Pancreas (tissue), 10 donors: ENCODE results near the gene MEX3A. TPM values are rescaled to one million over a fixed set of nuclear protein-coding genes. Genes with fewer than 3 reads are reported as not detected.
A peak's percentile ranks its signal among the peaks of the same experiment; 100 is the strongest.

Source experiments
- ATAC-seq, 4 donors: fragments of 200-7000 bp; cut with Tn5 transposase; one replicate each; pipeline versions ENCODE4 v1.8.0 to v1.9.1; 2020; ENCODE audit warnings: mild to moderate bottlenecking in 4 of 4, moderate library complexity in 4 of 4
- DNase-seq, 6 donors: peaks; one replicate each; pipeline ENCODE4 v3.0.0-alpha.2; 2020
- FAIRE-seq: peaks from 2 replicates; lab custom pipeline; 2012; peaks lifted over from hg19 to GRCh38; lab: Jason Lieb, UNC
- H3K27ac ChIP-seq, 4 donors: fragments of 200-600 bp; sonication (generic); 1 replicate in 3 of 4; 2 replicates in 1 of 4; pipeline versions ENCODE4 v1.5.0 to v1.8.0; 2020
- H3K27me3 ChIP-seq, 4 donors: fragments of 200-600 bp; one replicate each; pipeline ENCODE4 v1.8.0; 2021
- H3K36me3 ChIP-seq, 3 donors: fragments of 200-600 bp; sonication (generic) in 1 of 3; one replicate each; pipeline versions ENCODE4 v1.5.0 to v1.8.0; 2020 to 2021
- H3K4me1 ChIP-seq, 3 donors: fragments of 200-600 bp; one replicate each; pipeline ENCODE4 v1.8.0; 2021
- H3K4me3 ChIP-seq, 4 donors: fragments of 200-600 bp; sonication (generic) in 2 of 4; one replicate each; pipeline versions ENCODE4 v1.5.0 to v1.8.0; 2020 to 2021
- H3K9me3 ChIP-seq, 4 donors: fragments of 200-600 bp; one replicate each; pipeline ENCODE4 v1.8.0; 2021
- WGBS, 2 donors: extraction: QIAGEN DNeasy Blood & Tissue Kit; methylation state at CpG; one replicate each; pipeline ENCODE4 v1.1.7; 2013; 5-methylcytosine and 5-hydroxymethylcytosine counted together
- intact Hi-C, 3 donors: fragments of 100-400 bp; cut with DNase I; formaldehyde crosslinking; loops; one replicate each; pipeline versions ENCODE4 v1.11.1 to v1.14.2; 2022
- polyA plus RNA-seq, 2 donors: library from polyadenylated mRNA; stranded (reverse); fragments of 200-250 nt; gene quantifications; one replicate each; pipeline ENCODE4 v1.2.3, GENCODE V29; 2013
- total RNA-seq, 6 donors: library from RNA; stranded (reverse); fragmentation: NEBNext Ultra II Directional in 4 of 6; extraction: Animal tissue kit (Norgen Biotek cat#: 25700) in 4 of 6; gene quantifications; one replicate each; pipeline versions ENCODE4 v1.2.1 to v1.2.4, GENCODE V29; 2021 to 2023
- TF ChIP-seq, protein P1 (sequence below), 4 donors: fragments of 200-600 bp; sonication (generic) in 3 of 4; IDR thresholded peaks; one replicate each; pipeline versions ENCODE4 v1.5.0 to v1.8.0; 2021; ENCODE audit warnings: antibody characterized with exemption in 4 of 4
- donor health status: healthy with polysubstance abuse.
- donor health status: DM: no; HTN: no; CAD: no; lungs with moderate emphysema.
- donor health status: DM: no; HTN: no; CAD: no.
- donor health status: control.
- donor health status: control.
- donor health status: Bipolar disorder and iron deficiency.
- donor health status: DM: yes; HTN: yes; CAD: no.
- donor health status: DM: no; HTN: no; CAD: no.
- donor health status: DM: no; HTN: no; CAD: no.
- donor health status: DM: yes; HTN: yes; CAD: no.

Gene MEX3A
- total and polyA plus RNA-seq, 8 donors, result 0.12 to 3.1 (median 0.65) TPM

DNA sequence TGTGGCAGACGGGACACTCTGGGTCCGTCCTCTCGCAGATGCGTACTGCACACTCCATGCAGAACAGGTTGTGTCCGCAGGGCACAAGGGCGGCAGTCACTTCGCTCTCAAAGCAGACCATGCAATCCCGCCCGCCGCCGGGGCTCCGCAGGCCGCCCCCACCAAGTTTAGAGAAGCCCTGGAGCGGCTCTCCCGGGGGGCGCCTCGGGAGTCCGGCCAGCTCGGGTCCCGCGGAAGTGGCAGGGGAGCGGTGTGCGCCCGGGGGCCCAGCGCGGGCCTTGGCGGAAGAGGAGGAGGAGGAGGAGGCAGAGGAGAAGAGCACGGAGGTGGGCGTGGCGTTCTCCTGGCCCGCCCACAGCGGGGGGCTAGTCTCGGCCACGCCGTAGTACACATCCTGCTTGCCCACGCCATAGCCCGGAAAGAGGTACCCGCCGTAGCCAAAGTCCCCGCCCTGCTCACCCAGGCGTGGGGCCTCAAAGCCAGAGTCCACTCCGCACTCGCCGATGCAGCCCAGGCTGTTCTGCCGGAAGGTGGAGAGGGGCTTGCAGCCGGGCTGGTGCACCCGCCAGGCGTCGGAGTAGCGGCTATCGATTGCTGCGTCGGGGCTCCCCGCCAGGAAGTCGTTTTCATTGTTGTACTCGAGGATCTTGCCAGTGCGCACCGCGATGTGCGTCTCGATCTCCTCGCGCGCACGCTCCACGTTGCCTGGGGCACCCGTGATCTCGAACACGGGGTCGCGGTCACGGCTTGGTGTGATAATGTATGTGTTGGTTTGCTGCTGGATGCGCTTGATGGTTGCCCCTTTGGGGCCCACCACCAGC lies 5.4 kb downstream of the MEX3A start:
- ATAC-seq, result peak; percentile 56 to 87 (median 73)
- DNase-seq, result peak in 3 of 6 donors; percentile 43 to 67 (median 57)
- H3K9me3 ChIP-seq, result no peaks in the 10 kb centered on the region
- no peaks in the 10 kb centered on the region for H3K27me3 ChIP-seq
- no peak for FAIRE-seq
- H3K36me3 ChIP-seq, result no peaks in the 10 kb centered on the region
- H3K4me3 ChIP-seq, result peak overlapping the region in 3 of 4 donors; percentile 40 to 49 (median 46)
- TF ChIP-seq, protein P1, sequence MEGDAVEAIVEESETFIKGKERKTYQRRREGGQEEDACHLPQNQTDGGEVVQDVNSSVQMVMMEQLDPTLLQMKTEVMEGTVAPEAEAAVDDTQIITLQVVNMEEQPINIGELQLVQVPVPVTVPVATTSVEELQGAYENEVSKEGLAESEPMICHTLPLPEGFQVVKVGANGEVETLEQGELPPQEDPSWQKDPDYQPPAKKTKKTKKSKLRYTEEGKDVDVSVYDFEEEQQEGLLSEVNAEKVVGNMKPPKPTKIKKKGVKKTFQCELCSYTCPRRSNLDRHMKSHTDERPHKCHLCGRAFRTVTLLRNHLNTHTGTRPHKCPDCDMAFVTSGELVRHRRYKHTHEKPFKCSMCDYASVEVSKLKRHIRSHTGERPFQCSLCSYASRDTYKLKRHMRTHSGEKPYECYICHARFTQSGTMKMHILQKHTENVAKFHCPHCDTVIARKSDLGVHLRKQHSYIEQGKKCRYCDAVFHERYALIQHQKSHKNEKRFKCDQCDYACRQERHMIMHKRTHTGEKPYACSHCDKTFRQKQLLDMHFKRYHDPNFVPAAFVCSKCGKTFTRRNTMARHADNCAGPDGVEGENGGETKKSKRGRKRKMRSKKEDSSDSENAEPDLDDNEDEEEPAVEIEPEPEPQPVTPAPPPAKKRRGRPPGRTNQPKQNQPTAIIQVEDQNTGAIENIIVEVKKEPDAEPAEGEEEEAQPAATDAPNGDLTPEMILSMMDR (IDR thresholded peaks at IDR 0.05), result no peak
- no peaks in the 10 kb centered on the region for H3K4me1 ChIP-seq
- WGBS, 2 donors, result 50 to 52% methylated on average over 72 to 73 of the region's 73 CpGs
- H3K27ac ChIP-seq, result no peak overlapping the region
- intact Hi-C loops, result no loop called here

DNA sequence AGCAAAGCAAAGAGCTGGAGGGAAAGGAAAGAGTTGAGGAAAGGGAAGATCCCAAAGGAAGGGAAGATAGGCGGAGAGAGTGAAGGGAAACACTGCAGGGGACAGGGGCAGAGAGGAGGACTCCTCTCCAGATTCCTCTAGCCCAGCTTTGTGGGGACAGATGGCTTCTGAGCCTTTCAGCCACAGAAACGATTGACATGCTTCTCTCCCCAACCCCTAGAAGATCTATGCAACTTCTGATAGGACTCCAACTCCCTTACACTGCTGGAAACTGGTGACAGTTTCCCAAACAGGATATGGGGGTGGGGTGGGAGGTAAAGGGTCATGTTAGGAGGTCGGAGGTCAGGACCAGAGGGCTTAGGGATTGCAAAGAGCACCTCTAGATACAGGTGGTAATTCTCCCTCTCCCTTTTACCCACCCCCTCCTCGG lies 6.5 kb downstream of the MEX3A start:
- WGBS, 2 donors, result 50 to 59% methylated on average over 4 of the region's 4 CpGs
- DNase-seq (no peak), FAIRE-seq (no peak), ATAC-seq (no peak)
- H3K27ac ChIP-seq, result no peak overlapping the region
- no peaks in the 10 kb centered on the region for H3K27me3 ChIP-seq
- H3K9me3 ChIP-seq, result no peaks in the 10 kb centered on the region
- peak overlapping the region in 3 of 4 donors; percentile 40 to 49 (median 46) for H3K4me3 ChIP-seq
- intact Hi-C loops, result no loop called here
- no peaks in the 10 kb centered on the region for H3K4me1 ChIP-seq
- TF ChIP-seq, protein P1 (IDR thresholded peaks at IDR 0.05), result no peak
- no peaks in the 10 kb centered on the region for H3K36me3 ChIP-seq

DNA sequence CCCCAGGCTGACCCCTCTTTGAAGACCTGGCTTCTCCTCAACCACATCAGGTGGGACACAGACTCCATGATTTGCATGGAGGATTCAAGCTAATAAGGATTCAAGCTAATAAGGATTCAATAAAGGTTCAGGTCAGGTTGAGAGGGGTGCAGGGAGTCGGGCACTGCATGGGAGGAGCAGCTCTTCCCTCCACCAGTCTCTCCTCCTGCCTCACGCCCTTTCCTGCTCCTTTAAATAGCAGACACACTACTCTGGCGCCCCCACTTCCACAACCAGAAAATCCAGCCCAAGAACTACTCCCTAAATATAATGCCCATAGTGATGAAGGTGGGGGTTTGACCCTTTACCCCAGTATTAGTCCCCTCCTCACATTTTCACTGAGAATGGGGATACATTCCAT lies 7.1 kb downstream of the MEX3A start:
- no peaks in the 10 kb centered on the region for H3K27me3 ChIP-seq
- H3K27ac ChIP-seq, result no peak overlapping the region
- TF ChIP-seq, protein P1 (IDR thresholded peaks at IDR 0.05), result no peak
- ATAC-seq (no peak), DNase-seq (no peak), FAIRE-seq (no peak)
- H3K36me3 ChIP-seq, result peaks cover 0 to under 1% (median 0%) of the 10 kb centered on the region in 3 donors
- H3K4me1 ChIP-seq, result no peaks in the 10 kb centered on the region
- H3K9me3 ChIP-seq, result no peaks in the 10 kb centered on the region
- no peak overlapping the region for H3K4me3 ChIP-seq
- intact Hi-C loops, result no loop called here
- 61 to 68% methylated on average over 3 of the region's 3 CpGs for WGBS, 2 donors

DNA sequence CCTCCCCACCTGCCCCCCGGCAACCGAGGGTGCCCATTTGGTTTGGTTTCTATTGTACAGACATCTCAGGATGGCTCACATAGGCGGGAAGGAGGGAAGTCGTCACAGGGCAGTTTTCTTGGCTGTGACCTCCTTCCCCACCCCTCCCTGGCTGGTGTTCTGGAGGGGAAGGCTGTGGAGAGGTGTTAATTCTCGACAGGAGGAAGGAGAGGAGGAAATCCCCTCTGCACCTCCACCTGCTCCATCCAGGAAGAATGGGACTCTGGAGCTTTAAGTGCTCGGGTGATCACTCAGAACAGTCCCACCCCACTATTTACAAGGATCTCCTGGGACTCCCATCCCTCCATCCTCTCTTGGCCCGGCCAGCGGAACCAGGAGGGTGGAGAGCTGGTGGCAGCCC lies 7.6 kb downstream of the MEX3A start:
- TF ChIP-seq, protein P1 (IDR thresholded peaks at IDR 0.05), result no peak
- no peaks in the 10 kb centered on the region for H3K9me3 ChIP-seq
- no peaks in the 10 kb centered on the region for H3K4me1 ChIP-seq
- no peak overlapping the region for H3K4me3 ChIP-seq
- no peak for ATAC-seq
- peaks cover 0 to 6% (median 0%) of the 10 kb centered on the region in 3 donors for H3K36me3 ChIP-seq
- intact Hi-C loops, result no loop called here
- FAIRE-seq, result no peak
- no peak overlapping the region for H3K27ac ChIP-seq
- DNase-seq, result no peak
- H3K27me3 ChIP-seq, result no peaks in the 10 kb centered on the region
- 70 to 74% methylated on average over 8 of the region's 8 CpGs for WGBS, 2 donors

- Histone ChIP-seq H3K4me1 (no peaks in the 10 kb centered on the region), H3K27ac (no peak overlapping the region), H3K9me3 (no peaks in the 10 kb centered on the region), H3K4me3 (no peak overlapping the region), H3K36me3 (peaks cover 0 to 11% (median 0%) of the 10 kb centered on the region in 3 donors), H3K27me3 (no peaks in the 10 kb centered on the region)
- ATAC-seq (no peak), DNase-seq (no peak), FAIRE-seq (no peak)
- intact Hi-C loops, result no loop called here
- 63 to 64% methylated on average over 5 of the region's 5 CpGs for WGBS, 2 donors
- TF ChIP-seq, protein P1 (IDR thresholded peaks at IDR 0.05), result no peak
These were observed 8.5 kb downstream of the MEX3A start for GRCh38 chr1:156073740-156074139.
